C4-2B (cell line): ENCODE results near the gene LIN28B.
"Not testable (repeated sequence)": the region's sequence is repeated elsewhere in the genome, so short reads cannot be mapped to it uniquely, and the experiment has no call there.

Source experiments
- H3K27ac ChIP-seq: fragments of 450-650 bp; 2 replicates; pipeline ENCODE4 v1.5.1; 2017
- ZFX ChIP-seq: fragments of 450-650 bp; IDR thresholded peaks from 2 replicates; pipeline ENCODE4 v1.6.1; 2017
- TF ChIP-seq, protein P1 (sequence below): fragments of 450-650 bp; conservative IDR thresholded peaks from 2 replicates; pipeline ENCODE4 v1.5.1; 2017; ENCODE audit warnings: mild to moderate bottlenecking

The LIN28B gene

GRCh38 chr6:105001063-105001462 lies 44.2 kb downstream of the LIN28B start:
- no peak for TF ChIP-seq ZFX
- TF ChIP-seq, protein P1, sequence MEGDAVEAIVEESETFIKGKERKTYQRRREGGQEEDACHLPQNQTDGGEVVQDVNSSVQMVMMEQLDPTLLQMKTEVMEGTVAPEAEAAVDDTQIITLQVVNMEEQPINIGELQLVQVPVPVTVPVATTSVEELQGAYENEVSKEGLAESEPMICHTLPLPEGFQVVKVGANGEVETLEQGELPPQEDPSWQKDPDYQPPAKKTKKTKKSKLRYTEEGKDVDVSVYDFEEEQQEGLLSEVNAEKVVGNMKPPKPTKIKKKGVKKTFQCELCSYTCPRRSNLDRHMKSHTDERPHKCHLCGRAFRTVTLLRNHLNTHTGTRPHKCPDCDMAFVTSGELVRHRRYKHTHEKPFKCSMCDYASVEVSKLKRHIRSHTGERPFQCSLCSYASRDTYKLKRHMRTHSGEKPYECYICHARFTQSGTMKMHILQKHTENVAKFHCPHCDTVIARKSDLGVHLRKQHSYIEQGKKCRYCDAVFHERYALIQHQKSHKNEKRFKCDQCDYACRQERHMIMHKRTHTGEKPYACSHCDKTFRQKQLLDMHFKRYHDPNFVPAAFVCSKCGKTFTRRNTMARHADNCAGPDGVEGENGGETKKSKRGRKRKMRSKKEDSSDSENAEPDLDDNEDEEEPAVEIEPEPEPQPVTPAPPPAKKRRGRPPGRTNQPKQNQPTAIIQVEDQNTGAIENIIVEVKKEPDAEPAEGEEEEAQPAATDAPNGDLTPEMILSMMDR: no peak
- H3K27ac ChIP-seq: no peak overlapping the region

GRCh38 chr6:105001906-105002305 lies 45.0 kb downstream of the LIN28B start:
- TF ChIP-seq, protein P1: no peak
- TF ChIP-seq ZFX: no peak
- H3K27ac ChIP-seq: no peak overlapping the region

DNA sequence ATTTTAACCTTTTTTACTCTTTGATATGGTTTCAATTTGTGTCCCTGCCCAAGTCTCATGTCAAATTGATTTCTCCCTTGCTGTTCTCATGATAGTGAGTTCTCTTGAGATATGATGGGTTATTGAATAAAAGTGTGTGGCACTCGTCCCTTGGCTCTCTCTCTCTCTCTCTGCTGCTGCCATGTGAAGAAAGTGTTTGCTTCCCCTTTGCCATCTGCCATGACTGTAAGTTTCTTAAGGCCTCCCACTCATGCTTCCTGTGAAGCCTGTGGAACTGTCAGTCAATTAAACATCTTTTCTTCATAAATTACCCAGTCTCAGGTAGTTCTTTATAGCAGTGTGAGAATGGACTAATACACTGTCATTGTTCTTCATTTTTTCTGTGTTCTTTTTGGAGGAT lies 48.5 kb downstream of the LIN28B start:
- no peak overlapping the region for H3K27ac ChIP-seq
- TF ChIP-seq, protein P1: no peak
- no peak for TF ChIP-seq ZFX

DNA sequence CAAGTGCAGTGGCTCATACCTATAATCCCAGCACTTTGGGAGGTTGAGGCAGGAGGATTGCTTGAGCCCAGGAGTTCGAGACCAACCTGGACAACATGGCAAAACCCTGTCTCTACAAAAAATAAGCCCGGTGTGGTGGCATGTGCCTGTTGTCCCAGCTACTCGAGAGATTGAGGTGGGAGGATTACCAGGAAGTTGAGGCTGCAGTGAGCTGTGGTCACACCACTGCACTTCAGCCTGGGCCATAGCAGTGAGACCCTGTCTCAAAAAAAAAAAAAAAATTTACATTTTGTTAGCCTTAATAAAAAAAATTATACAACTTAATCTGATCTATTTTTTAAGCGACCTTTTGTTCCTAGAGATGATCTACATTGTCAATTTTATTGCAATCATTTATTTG lies 56.6 kb downstream of the LIN28B start:
- H3K27ac ChIP-seq: not testable (repeated sequence)

- H3K27ac ChIP-seq: no peak overlapping the region
- TF ChIP-seq ZFX: no peak
- TF ChIP-seq, protein P1: no peak
These were observed 57.5 kb downstream of the LIN28B start for GRCh38 chr6:105014448-105014847.

DNA sequence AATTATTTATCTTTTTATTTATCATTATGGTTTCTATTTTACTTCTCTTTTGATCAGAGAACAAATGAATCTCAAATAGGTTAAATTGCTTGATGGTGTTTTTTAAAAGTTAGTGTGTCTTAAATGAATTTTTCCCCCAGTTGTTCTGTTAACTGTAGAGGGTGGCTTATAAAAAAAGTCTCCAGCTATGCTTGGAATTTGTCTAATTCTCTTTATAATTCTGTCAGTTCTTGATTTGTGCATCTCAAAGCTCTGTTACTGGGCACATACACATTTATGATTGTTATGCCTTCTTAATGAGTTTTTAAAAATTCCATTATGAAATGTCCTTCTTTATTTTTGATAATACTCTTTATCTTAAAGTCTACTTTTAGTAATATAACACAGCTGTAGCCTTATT lies 58.0 kb downstream of the LIN28B start:
- no peak overlapping the region for H3K27ac ChIP-seq
- TF ChIP-seq ZFX: no peak
- TF ChIP-seq, protein P1: no peak

DNA sequence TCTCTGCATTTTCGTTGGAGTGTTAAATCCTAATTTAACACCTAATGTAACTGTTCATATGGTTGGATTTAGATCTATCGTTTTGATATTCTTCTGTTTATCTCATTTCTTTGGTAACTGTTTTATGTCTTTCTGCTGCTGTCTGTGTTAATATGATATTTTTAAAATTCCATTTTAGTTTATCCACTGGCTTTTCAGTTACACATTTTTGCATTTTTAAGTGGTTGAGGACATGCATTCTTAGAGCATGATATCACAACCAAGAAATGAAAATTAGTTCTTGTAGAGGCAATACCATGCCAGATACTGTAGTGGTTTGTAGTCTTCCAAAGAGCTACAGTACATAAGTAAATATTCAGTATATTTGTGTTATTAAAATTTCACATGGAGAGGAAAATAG lies 58.6 kb downstream of the LIN28B start:
- no peak overlapping the region for H3K27ac ChIP-seq

DNA sequence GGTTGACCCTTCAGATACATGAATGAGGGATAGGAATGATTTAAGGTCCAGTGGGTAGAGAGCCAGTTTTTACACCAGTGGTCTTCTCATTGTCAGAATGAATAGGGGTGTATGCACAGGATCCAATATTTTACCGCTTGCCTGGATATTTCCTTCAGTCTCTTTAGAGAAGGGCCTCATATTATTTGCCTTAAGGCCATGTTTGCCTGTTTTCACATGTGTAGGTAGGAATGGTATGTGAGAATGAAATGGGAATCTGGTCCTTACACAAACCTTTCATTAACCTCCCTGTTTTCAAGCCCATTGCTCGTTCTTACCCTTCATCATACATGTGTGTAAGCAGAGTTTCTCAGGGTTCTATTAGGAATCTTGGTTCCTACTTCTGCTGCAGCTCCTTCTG lies 62.4 kb downstream of the LIN28B start:
- TF ChIP-seq, protein P1: no peak
- TF ChIP-seq ZFX: no peak
- no peak overlapping the region for H3K27ac ChIP-seq

More for the DNA sequence above, 58.6 kb downstream of the LIN28B start:
- TF ChIP-seq ZFX: no peak
- TF ChIP-seq, protein P1: no peak
